ENCODE results near the gene TAS2R39. TPM values are rescaled to one million over a fixed set of nuclear protein-coding genes. Genes with fewer than 3 reads are reported as not detected.

The TAS2R39 gene
- total and polyA plus RNA-seq, 2 of the 4 experiments (the other 2 are of a cell fraction), result not detected

DNA sequence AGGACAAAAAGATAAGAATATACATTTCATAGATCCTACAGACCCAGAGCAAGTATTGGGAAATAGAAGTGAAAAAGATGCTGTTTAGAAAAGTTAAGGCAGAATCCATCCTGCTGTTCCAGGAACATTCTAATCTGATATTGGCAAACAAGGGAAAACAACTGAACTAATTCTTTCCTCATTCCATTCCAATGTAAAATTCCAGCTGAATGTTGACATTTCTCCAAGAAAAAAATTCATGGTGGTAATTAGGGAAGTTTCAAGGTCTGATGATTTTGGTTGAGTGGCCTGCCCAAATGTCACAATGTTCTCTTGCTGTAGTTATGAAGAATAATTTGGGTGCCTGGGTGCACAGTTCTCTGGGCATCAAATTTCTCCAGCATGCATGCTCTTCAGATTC, 36.1 kb upstream of the TAS2R39 start:
- H4K20me1 ChIP-seq (ENCODE audit: insufficient read depth, low read length), result no peaks in the 10 kb centered on the region
- H3K79me1 ChIP-seq (ENCODE audit: low read depth in 1 of 2, low read length in 2 of 2), result no peaks in the 10 kb centered on the region
- no peaks in the 10 kb centered on the region for H3K4me1 ChIP-seq (ENCODE audit: control insufficient read depth, insufficient read depth, low read length)
- H3K4me2 ChIP-seq (ENCODE audit: low read depth, low read length), result no peak overlapping the region
- H2BK5ac ChIP-seq (ENCODE audit: low read depth, low read length, poor library complexity, severe bottlenecking), result no peak overlapping the region
- no peaks in the 10 kb centered on the region for H3K36me3 ChIP-seq (ENCODE audit: control insufficient read depth, insufficient read depth, low read length)
- no peaks in the 10 kb centered on the region for H3K27me3 ChIP-seq (ENCODE audit: control insufficient read depth, insufficient read depth, low read length)
- no peak for ATAC-seq (ENCODE audit: low read depth)
- in situ Hi-C loops (cut with MboI; ENCODE audit: low sequenced_read_pairs), result no loop called here
- peaks cover 5% of the 10 kb centered on the region for H3K9me3 ChIP-seq (ENCODE audit: control insufficient read depth, insufficient read depth, low read length)
- no peak overlapping the region for H2BK20ac ChIP-seq (ENCODE audit: low read depth, low read length)
- H3K4ac ChIP-seq (ENCODE audit: low read depth, low read length), result no peak overlapping the region
- H2AFZ ChIP-seq (replicated peaks; ENCODE audit: low read length, poor library complexity), result no peak overlapping the region
- no peak overlapping the region for H3K14ac ChIP-seq (replicated peaks; ENCODE audit: low read depth, low read length)
- no TSS peak for BruUV-seq (replicated peaks)
- no peak overlapping the region for H4K91ac ChIP-seq (ENCODE audit: insufficient read depth, low read depth, low read length)
- no peak overlapping the region for H3K23ac ChIP-seq (ENCODE audit: low read depth, low read length)
- no peak overlapping the region for H2AK5ac ChIP-seq (ENCODE audit: low read depth, low read length)
- H3K4me3 ChIP-seq (ENCODE audit: insufficient read depth, low read depth, low read length), result no peak overlapping the region
- H3K9ac ChIP-seq (ENCODE audit: low read depth, low read length), result no peak overlapping the region
- TF ChIP-seq FOS (IDR thresholded peaks at IDR 0.05; ENCODE audit: low read depth, low read length), result no peak
- TF ChIP-seq BHLHE40 (IDR thresholded peaks at IDR 0.05; ENCODE audit: low read depth, low read length), result no peak
- TF ChIP-seq POLR2A (IDR thresholded peaks at IDR 0.05; ENCODE audit: low read depth, low read length), result no peak
- no peak for TF ChIP-seq RFX5 (IDR thresholded peaks at IDR 0.05; ENCODE audit: low read depth, low read length)
- TF ChIP-seq RAD21 (IDR thresholded peaks at IDR 0.05; ENCODE audit: low read length), result no peak
- no peak for TF ChIP-seq SMC3 (IDR thresholded peaks at IDR 0.05; ENCODE audit: low read depth, low read length)
- TF ChIP-seq, protein P1, sequence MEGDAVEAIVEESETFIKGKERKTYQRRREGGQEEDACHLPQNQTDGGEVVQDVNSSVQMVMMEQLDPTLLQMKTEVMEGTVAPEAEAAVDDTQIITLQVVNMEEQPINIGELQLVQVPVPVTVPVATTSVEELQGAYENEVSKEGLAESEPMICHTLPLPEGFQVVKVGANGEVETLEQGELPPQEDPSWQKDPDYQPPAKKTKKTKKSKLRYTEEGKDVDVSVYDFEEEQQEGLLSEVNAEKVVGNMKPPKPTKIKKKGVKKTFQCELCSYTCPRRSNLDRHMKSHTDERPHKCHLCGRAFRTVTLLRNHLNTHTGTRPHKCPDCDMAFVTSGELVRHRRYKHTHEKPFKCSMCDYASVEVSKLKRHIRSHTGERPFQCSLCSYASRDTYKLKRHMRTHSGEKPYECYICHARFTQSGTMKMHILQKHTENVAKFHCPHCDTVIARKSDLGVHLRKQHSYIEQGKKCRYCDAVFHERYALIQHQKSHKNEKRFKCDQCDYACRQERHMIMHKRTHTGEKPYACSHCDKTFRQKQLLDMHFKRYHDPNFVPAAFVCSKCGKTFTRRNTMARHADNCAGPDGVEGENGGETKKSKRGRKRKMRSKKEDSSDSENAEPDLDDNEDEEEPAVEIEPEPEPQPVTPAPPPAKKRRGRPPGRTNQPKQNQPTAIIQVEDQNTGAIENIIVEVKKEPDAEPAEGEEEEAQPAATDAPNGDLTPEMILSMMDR (conservative IDR thresholded peaks at IDR 0.05; ENCODE audit: low read depth, low read length), result no peak
- no peak for TF ChIP-seq MAFK (IDR thresholded peaks at IDR 0.05; ENCODE audit: low read depth, low read length)
- TF ChIP-seq, protein P2, sequence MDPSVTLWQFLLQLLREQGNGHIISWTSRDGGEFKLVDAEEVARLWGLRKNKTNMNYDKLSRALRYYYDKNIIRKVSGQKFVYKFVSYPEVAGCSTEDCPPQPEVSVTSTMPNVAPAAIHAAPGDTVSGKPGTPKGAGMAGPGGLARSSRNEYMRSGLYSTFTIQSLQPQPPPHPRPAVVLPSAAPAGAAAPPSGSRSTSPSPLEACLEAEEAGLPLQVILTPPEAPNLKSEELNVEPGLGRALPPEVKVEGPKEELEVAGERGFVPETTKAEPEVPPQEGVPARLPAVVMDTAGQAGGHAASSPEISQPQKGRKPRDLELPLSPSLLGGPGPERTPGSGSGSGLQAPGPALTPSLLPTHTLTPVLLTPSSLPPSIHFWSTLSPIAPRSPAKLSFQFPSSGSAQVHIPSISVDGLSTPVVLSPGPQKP (IDR thresholded peaks at IDR 0.05; ENCODE audit: borderline replicate concordance, low read depth, low read length), result no peak
- no peak for TF ChIP-seq MAZ (IDR thresholded peaks at IDR 0.05; ENCODE audit: borderline replicate concordance, low read depth, low read length)
- TF ChIP-seq MXI1 (IDR thresholded peaks at IDR 0.05; ENCODE audit: borderline replicate concordance, low read depth, low read length), result no peak
- TF ChIP-seq CEBPB (IDR thresholded peaks at IDR 0.05; ENCODE audit: low read depth, low read length), result no peak
- TF ChIP-seq, protein P3, sequence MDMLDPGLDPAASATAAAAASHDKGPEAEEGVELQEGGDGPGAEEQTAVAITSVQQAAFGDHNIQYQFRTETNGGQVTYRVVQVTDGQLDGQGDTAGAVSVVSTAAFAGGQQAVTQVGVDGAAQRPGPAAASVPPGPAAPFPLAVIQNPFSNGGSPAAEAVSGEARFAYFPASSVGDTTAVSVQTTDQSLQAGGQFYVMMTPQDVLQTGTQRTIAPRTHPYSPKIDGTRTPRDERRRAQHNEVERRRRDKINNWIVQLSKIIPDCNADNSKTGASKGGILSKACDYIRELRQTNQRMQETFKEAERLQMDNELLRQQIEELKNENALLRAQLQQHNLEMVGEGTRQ (IDR thresholded peaks at IDR 0.05; ENCODE audit: low read depth, low read length), result no peak
- H2AK9ac ChIP-seq (replicated peaks; ENCODE audit: low read depth, low read length, poor library complexity), result no peak overlapping the region
- H3K18ac ChIP-seq (ENCODE audit: low read depth, low read length), result no peak overlapping the region
- no peak overlapping the region for H4K5ac ChIP-seq (ENCODE audit: low read depth, low read length)
- POLR2A ChIA-PET (ENCODE audit: unreplicated experiment), result no interaction called here
- CTCF ChIA-PET, result no interaction called here
- H3K9me1 ChIP-seq (ENCODE audit: insufficient read depth, low read length), result no peaks in the 10 kb centered on the region
- no peak overlapping the region for H2BK15ac ChIP-seq (ENCODE audit: low read depth, low read length)
- DNase-seq, result no peak
- no peak overlapping the region for H3K27ac ChIP-seq (ENCODE audit: insufficient read depth, low read length)
- no peak overlapping the region for H3K56ac ChIP-seq (ENCODE audit: extremely low read depth, insufficient read depth, low read length)
- dilution Hi-C loops (cut with HindIII; ENCODE audit: low sequenced_read_pairs, unreplicated experiment), result no loop called here
- H2BK120ac ChIP-seq (ENCODE audit: low read depth, low read length), result no peak overlapping the region
- H4K8ac ChIP-seq (ENCODE audit: low read depth in 2 of 2, low read length in 2 of 2), result no peak overlapping the region
- intact Hi-C loops (cut with micrococcal nuclease), result no loop called here
